Measurements from ENCODE around the gene STK11IP.

Gene STK11IP

GRCh38 chr2:219619235-219619634 is 21.6 kb downstream of the STK11IP start:
- H3K79me2 ChIP-seq (ENCODE audit: low read length) = no peaks in the 10 kb centered on the region
- no peaks in the 10 kb centered on the region for H4K20me1 ChIP-seq (ENCODE audit: insufficient read depth, low read length)
- TF ChIP-seq CTCF (IDR thresholded peaks at IDR 0.05; ENCODE audit: low read length) (no peak), EZH2 (optimal IDR thresholded peaks at IDR 0.05; ENCODE audit: low read depth, low read length) (no peak)
- H3K36me3 ChIP-seq (replicated peaks; ENCODE audit: insufficient read depth, low read length) = no peaks in the 10 kb centered on the region
- no peak overlapping the region for H3K27ac ChIP-seq (ENCODE audit: low read length)
- H3F3A ChIP-seq (ENCODE audit: insufficient read depth, low read length) = no peaks in the 10 kb centered on the region
- no peak for DNase-seq
- no peak overlapping the region for H3K9ac ChIP-seq (ENCODE audit: low read length)
- H2AFZ ChIP-seq (ENCODE audit: low read length) = no peak overlapping the region
- peaks cover 16% of the 10 kb centered on the region for H3K27me3 ChIP-seq (replicated peaks; ENCODE audit: insufficient read depth, low read length)
- H3K4me3 ChIP-seq (ENCODE audit: low read length) = no peak overlapping the region
- H3K9me2 ChIP-seq (replicated peaks; ENCODE audit: insufficient read depth, low read length) = no peaks in the 10 kb centered on the region
- H3K4me1 ChIP-seq (ENCODE audit: low read length) = no peaks in the 10 kb centered on the region
- no peaks in the 10 kb centered on the region for H3K9me3 ChIP-seq (replicated peaks; ENCODE audit: insufficient read depth, low read length)
- no peak overlapping the region for H3K4me2 ChIP-seq (ENCODE audit: low read depth, low read length)

GRCh38 chr2:219620546-219620945 is 22.9 kb downstream of the STK11IP start:
- no peaks in the 10 kb centered on the region for H3K9me3 ChIP-seq (replicated peaks; ENCODE audit: insufficient read depth, low read length)
- no peaks in the 10 kb centered on the region for H3K36me3 ChIP-seq (replicated peaks; ENCODE audit: insufficient read depth, low read length)
- DNase-seq = no peak
- no peaks in the 10 kb centered on the region for H3F3A ChIP-seq (ENCODE audit: insufficient read depth, low read length)
- peaks cover 24% of the 10 kb centered on the region for H3K27me3 ChIP-seq (replicated peaks; ENCODE audit: insufficient read depth, low read length)
- H3K27ac ChIP-seq (ENCODE audit: low read length) = no peak overlapping the region
- H3K9ac ChIP-seq (ENCODE audit: low read length) = no peak overlapping the region
- no peak overlapping the region for H2AFZ ChIP-seq (ENCODE audit: low read length)
- H4K20me1 ChIP-seq (ENCODE audit: insufficient read depth, low read length) = no peaks in the 10 kb centered on the region
- no peaks in the 10 kb centered on the region for H3K4me1 ChIP-seq (ENCODE audit: low read length)
- no peaks in the 10 kb centered on the region for H3K9me2 ChIP-seq (replicated peaks; ENCODE audit: insufficient read depth, low read length)
- no peak overlapping the region for H3K4me3 ChIP-seq (ENCODE audit: low read length)
- no peaks in the 10 kb centered on the region for H3K79me2 ChIP-seq (ENCODE audit: low read length)
- no peak overlapping the region for H3K4me2 ChIP-seq (ENCODE audit: low read depth, low read length)
- TF ChIP-seq EZH2phosphoT487 (IDR thresholded peaks at IDR 0.05; ENCODE audit: low read length) (no peak), CTCF (IDR thresholded peaks at IDR 0.05; ENCODE audit: low read length) (no peak), EZH2 (optimal IDR thresholded peaks at IDR 0.05; ENCODE audit: low read depth, low read length) (no peak)

GRCh38 chr2:219621935-219622334 is 24.3 kb downstream of the STK11IP start:
- Histone ChIP-seq H2AFZ (ENCODE audit: low read length) (no peak overlapping the region), H3K9me3 (replicated peaks; ENCODE audit: insufficient read depth, low read length) (no peaks in the 10 kb centered on the region), H3K27me3 (replicated peaks; ENCODE audit: insufficient read depth, low read length) (peaks cover 33% of the 10 kb centered on the region), H3K4me1 (ENCODE audit: low read length) (no peaks in the 10 kb centered on the region), H3K9me2 (replicated peaks; ENCODE audit: insufficient read depth, low read length) (no peaks in the 10 kb centered on the region), H4K20me1 (ENCODE audit: insufficient read depth, low read length) (no peaks in the 10 kb centered on the region), H3F3A (ENCODE audit: insufficient read depth, low read length) (no peaks in the 10 kb centered on the region), H3K4me3 (ENCODE audit: low read length) (no peak overlapping the region), H3K79me2 (ENCODE audit: low read length) (no peaks in the 10 kb centered on the region), H3K27ac (ENCODE audit: low read length) (no peak overlapping the region), H3K9ac (ENCODE audit: low read length) (no peak overlapping the region), H3K4me2 (ENCODE audit: low read depth, low read length) (no peak overlapping the region), H3K36me3 (replicated peaks; ENCODE audit: insufficient read depth, low read length) (no peaks in the 10 kb centered on the region)
- TF ChIP-seq CTCF (IDR thresholded peaks at IDR 0.05; ENCODE audit: low read length) (no peak), EZH2phosphoT487 (IDR thresholded peaks at IDR 0.05; ENCODE audit: low read length) (no peak), EZH2 (optimal IDR thresholded peaks at IDR 0.05; ENCODE audit: low read depth, low read length) (no peak)
- DNase-seq = no peak
